Testis (tissue), 2 donors: ENCODE measurements around the gene ALDH2.
"Not testable (repeated sequence)": the region's sequence is repeated elsewhere in the genome, so short reads cannot be mapped to it uniquely, and the experiment has no call there.

Source experiments
- CTCF ChIP-seq, 3 experiments: fragments of 450-650 bp in 2 of 3; fragments of 200-600 bp in 1 of 3; sonication (generic) in 1 of 3; IDR thresholded peaks; one replicate each; pipeline ENCODE4 v1.5.1; 2016 to 2019; ENCODE audit warnings: antibody characterized with exemption in 3 of 3, mild to moderate bottlenecking in 2 of 3, moderate library complexity in 1 of 3
- POLR2A ChIP-seq: fragments of 450-650 bp; IDR thresholded peaks from one replicate; pipeline ENCODE4 v1.6.1; 2017; ENCODE audit warnings: antibody characterized with exemption, mild to moderate bottlenecking, moderate library complexity

DNA sequence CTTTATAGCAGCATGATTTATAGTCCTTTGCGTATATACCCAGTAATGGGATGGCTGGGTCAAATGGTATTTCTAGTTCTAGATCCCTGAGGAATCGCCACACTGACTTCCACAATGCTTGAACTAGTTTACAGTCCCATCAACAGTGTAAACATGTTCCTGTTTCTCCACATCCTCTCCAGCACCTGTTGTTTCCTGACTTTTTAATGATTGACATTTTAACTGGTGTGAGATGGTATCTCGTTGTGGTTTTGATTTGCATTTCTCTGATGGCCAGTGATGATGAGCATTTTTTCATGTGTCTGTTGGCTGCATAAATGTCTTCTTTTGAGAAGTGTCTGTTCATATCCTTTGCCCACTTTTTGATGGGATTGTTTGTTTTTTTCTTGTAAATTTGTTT is 62.9 kb downstream of the ALDH2 start:
- not testable (repeated sequence) for TF ChIP-seq CTCF (IDR thresholded peaks at IDR 0.05); POLR2A
